GM23248 (cell line): ENCODE data around the gene RGS9.

Experiments
- EZH2 ChIP-seq: fragments of 200-600 bp; sonication (generic); IDR thresholded peaks from 2 replicates; pipeline ENCODE4 v1.6.1; 2018; ENCODE audit warnings: antibody characterized with exemption, mild to moderate bottlenecking; ENCODE audit not compliant: insufficient read depth, poor library complexity, severe bottlenecking
- EZH2phosphoT487 ChIP-seq: fragments of 200-600 bp; sonication (generic); IDR thresholded peaks from 2 replicates; pipeline ENCODE4 v1.6.1; 2018; ENCODE audit warnings: antibody characterized with exemption, moderate library complexity, mild to moderate bottlenecking, low read depth; ENCODE audit not compliant: insufficient read depth

GRCh38 chr17:65235284-65235683, 98.1 kb downstream of the RGS9 start:
- TF ChIP-seq EZH2phosphoT487: no peak
- TF ChIP-seq EZH2: no peak
